ENCODE results near the gene TFDP1.

TFDP1 gene

DNA sequence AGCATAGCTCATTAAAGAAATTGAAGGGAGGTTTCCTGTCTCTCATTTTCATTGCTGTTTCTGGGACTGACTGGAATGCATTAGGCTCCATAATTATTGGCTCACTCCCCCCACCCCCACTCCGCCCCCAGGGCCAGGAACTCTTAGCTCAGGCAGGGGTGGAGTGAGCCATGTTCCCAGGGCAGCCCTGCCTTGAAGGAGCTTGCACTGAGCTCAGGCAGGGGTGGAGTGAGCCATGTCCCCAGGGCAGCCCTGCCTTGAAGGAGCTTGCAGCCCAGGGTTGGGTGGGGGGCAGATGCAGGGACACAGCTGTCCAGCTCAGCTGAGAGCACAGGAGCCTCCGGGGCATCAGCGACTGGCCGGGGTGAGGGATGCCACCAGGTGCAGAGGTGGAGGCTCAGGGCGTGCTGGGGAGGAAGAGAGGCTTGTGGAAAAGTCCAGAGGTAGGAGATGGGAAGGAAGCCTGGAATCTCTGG lies 39.1 kb upstream of the TFDP1 start:
- ChIA-PET CTCF (interaction anchor here (0.9 to 2.7 kb wide), 3 partner anchors 9 to 17 kb away, joined by 3 to 9 read pairs (median 7); no protein-coding TSS in a partner anchor), POLR2A (no interaction called here)
- no peak for DNase-seq (ENCODE audit: extremely low spot score)
- TF ChIP-seq, protein P1, sequence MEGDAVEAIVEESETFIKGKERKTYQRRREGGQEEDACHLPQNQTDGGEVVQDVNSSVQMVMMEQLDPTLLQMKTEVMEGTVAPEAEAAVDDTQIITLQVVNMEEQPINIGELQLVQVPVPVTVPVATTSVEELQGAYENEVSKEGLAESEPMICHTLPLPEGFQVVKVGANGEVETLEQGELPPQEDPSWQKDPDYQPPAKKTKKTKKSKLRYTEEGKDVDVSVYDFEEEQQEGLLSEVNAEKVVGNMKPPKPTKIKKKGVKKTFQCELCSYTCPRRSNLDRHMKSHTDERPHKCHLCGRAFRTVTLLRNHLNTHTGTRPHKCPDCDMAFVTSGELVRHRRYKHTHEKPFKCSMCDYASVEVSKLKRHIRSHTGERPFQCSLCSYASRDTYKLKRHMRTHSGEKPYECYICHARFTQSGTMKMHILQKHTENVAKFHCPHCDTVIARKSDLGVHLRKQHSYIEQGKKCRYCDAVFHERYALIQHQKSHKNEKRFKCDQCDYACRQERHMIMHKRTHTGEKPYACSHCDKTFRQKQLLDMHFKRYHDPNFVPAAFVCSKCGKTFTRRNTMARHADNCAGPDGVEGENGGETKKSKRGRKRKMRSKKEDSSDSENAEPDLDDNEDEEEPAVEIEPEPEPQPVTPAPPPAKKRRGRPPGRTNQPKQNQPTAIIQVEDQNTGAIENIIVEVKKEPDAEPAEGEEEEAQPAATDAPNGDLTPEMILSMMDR (IDR thresholded peaks at IDR 0.05; ENCODE audit: control extremely low read depth, extremely low read depth, low read depth, missing control alignments), result no peak

DNA sequence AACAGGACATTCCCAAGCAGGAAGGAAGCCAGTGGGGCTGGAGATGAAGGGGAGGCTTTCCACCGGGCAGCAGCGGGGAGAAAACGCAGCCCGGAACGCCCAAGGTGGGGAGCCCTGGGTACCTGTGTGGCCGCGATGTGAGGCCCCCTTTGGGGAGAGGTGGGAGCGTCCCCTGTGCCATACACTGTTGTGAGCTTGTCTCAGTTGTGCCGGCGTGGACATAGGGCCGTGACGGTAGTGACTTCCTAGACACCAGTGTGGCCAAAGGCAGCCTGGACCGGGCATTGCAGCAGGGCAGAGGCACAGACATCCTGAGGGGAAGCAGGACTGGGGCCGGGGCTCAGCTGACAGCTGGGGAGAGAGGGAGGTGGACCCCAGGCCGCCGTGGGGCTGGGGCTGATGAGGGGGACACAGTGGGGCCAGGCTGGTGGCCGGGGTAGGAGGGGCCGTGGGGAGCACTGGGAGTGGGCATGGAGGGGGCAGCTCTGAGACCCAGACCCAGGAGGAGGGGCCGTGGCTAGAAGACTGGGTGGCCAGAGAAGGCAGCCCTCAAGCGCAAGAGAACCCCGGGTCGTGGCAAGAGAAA lies 38.5 kb upstream of the TFDP1 start:
- no peak for DNase-seq (ENCODE audit: extremely low spot score)
- POLR2A ChIA-PET, result no interaction called here
- CTCF ChIA-PET, result interaction anchor here (0.9 to 2.7 kb wide), 3 partner anchors 9 to 16 kb away, joined by 3 to 9 read pairs (median 7); no protein-coding TSS in a partner anchor
- TF ChIP-seq, protein P1 (IDR thresholded peaks at IDR 0.05; ENCODE audit: control extremely low read depth, extremely low read depth, low read depth, missing control alignments), result no peak

DNA sequence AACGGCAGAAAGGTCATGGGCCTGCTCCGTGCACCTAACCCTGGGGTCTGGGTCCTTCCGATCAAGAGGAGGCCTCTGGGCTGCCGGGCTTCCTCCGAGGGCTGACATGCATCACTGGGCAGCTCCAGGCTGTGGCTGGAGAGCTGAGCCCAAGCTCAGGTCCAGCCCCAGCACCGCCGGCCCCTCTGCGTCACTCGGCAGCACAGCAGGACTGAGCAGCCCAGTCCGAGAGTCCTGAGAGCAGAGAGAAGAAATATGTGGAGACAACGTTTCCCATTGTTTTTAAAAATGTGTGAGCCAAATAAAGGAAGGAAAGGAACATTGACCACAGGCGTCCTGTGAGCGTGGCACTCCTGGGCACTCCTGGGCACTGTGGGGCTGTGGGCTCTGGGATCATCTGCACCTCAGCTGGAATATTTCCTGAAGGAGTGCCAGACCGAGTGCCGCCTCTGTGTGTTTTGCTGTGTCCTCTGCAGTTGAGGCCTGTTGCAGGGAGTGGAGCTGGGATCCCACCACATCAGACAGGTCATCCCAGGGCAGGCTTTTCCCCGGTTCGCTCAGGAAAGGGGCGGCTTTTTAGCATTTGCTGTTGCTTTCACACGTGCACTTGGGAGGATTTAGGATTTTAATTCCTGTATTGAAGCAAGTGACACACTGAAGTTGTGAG lies 37.8 kb upstream of the TFDP1 start:
- TF ChIP-seq, protein P1 (IDR thresholded peaks at IDR 0.05; ENCODE audit: control extremely low read depth, extremely low read depth, low read depth, missing control alignments), result no peak
- ChIA-PET POLR2A (no interaction called here), CTCF (interaction anchor here (2.7 kb wide), 1 partner anchor 9 kb away, joined by 9 read pairs; no protein-coding TSS in a partner anchor)
- DNase-seq (ENCODE audit: extremely low spot score), result no peak

DNA sequence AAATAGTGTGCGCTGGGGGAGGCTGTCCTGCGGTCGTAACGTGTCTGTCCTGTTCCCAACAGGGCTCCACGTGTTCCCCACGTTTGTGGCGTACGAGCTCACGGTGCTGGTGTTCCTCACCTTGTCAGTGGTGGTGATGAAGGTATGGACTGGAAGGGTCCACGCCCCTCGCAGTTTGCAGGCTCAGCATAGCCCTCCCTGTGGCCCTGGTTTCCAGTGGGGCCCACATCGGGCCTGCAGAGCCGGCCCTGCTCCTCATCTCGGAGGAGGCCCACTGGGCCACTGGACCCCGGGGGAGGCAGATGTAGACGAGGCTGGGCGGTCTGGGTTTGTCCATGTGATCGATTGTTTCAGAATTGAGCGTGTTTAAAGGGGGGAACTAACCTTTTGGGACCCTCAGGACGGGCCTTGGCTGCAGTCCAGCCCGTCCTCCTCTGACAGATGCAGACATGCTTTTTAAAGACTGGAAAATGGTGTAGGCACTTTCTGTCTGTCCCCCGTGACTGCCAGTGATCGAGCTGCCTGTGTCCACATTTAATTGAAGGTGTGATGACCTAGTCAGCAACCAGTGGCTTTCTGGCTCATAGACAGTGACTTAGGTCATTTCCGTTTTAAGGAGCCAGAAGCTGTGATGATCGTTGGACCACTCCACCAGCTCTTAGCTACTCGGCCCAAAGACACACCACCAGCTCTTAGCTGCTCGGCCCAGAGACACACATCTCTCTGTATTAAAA lies 37.1 kb upstream of the TFDP1 start:
- ChIA-PET POLR2A (no interaction called here), CTCF (no interaction called here)
- DNase-seq (ENCODE audit: extremely low spot score), result no peak
- TF ChIP-seq, protein P1 (IDR thresholded peaks at IDR 0.05; ENCODE audit: control extremely low read depth, extremely low read depth, low read depth, missing control alignments), result no peak

DNA sequence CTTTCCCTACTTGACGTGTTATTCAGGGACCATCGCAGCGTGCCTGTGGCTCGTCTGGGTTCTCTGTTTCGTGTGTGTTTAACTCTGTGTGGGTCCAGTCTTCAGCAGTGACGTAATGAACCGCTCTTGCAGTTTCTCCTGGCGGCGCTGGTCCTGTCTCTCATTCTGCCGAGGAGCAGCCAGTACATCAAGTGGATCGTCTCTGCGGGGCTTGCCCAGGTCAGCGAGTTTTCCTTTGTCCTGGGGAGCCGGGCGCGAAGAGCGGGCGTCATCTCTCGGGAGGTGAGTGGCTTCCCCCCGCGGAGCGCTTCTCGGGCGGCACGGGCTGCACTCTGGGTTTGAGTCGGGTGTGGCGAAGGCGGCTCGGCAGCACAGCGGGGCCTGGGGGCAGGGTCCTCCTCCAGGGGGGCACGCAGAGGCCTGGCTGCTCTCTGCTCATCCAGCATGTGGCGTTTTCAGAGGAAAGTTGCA lies 36.3 kb upstream of the TFDP1 start:
- TF ChIP-seq, protein P1 (IDR thresholded peaks at IDR 0.05; ENCODE audit: control extremely low read depth, extremely low read depth, low read depth, missing control alignments), result no peak
- CTCF ChIA-PET, result no interaction called here
- no peak for DNase-seq (ENCODE audit: extremely low spot score)
- POLR2A ChIA-PET, result no interaction called here

DNA sequence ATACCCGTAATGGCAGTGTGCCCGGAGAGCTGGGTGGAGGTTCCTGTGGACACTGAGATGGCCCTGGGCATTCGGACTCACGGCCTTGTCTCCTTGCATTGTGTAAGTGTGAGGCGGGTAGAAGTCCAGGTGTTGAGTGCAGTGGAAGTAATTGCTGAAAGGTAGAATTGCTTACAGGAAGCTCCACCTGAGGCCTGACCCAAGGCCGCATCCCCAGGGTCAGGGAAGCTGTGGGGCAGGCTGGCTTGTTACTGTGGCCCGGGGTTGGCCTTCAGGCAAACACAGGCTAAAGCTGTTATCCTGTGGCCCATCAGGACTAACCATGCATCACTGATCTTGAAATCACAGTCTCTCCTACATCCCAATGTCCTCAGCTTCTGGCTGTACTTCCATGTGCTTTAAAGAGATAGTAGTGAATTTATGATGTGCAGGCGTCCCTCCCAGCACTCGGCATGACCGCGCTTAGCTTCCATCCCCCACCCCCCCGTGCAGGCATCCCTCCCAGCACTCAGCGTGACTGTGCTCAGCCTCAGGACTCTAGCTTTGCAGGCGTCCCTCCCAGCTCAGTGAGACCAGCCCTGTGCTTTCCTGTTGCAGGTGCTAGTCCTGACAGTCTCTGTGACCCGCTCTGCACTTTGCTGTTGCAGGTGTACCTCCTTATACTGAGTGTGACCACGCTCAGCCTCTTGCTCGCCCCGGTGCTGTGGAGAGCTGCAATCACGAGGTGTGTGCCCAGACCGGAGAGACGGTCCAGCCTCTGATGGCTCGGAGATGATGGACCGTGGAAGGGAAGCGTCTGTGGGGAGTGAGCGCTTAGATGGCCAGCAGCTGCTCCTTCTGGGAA lies 35.6 kb upstream of the TFDP1 start:
- CTCF ChIA-PET, result interaction anchor here (1.0 kb wide), 1 partner anchor 13 kb away, joined by 3 read pairs; no protein-coding TSS in a partner anchor
- POLR2A ChIA-PET, result no interaction called here
- DNase-seq (ENCODE audit: extremely low spot score), result no peak
- TF ChIP-seq, protein P1 (IDR thresholded peaks at IDR 0.05; ENCODE audit: control extremely low read depth, extremely low read depth, low read depth, missing control alignments), result no peak

All from GM10248 (cell line).